RPMI7951 (cell line): Measurements from ENCODE around the gene FOXO1. TPM values are rescaled to one million over a fixed set of nuclear protein-coding genes. Genes with fewer than 3 reads are reported as not detected.
"Not testable (repeated sequence)": the region's sequence is repeated elsewhere in the genome, so short reads cannot be mapped to it uniquely, and the experiment has no call there.

ENCODE experiments used
- DNase-seq: peaks from one replicate; pipeline ENCODE4 v3.0.0-alpha.2; 2012; ENCODE audit warnings: low read depth
- total RNA-seq: library from RNA; depleted of rRNA; stranded (reverse); fragments of >200 nt; shearing (Covaris generic); gene quantifications from 2 replicates; pipeline ENCODE4 v1.2.3, GENCODE V29; 2014; rRNA removed

The FOXO1 gene
- 1.2 and 1.6 TPM in 2 replicates for total RNA-seq

- DNase-seq, result peak; percentile 86
These were observed at the start of gene FOXO1 for GRCh38 chr13:40666045-40666932. Gene FOXO1 (minus strand): TSS chr13:40666641. CDS start chr13:40666212, 429 bp downstream.

GRCh38 chr13:40714433-40714832 is 48.0 kb upstream of the FOXO1 start:
- DNase-seq, result not testable (repeated sequence)

GRCh38 chr13:40706439-40706838 is 40.0 kb upstream of the FOXO1 start:
- no peak for DNase-seq

- DNase-seq, result no peak
These were observed 31.3 kb upstream of the FOXO1 start for GRCh38 chr13:40697711-40698110.

- no peak for DNase-seq
These were observed 28.0 kb upstream of the FOXO1 start for GRCh38 chr13:40694426-40694825.

GRCh38 chr13:40692946-40693345 is 26.5 kb upstream of the FOXO1 start:
- peak; percentile 44 for DNase-seq

GRCh38 chr13:40688781-40689180 is 22.3 kb upstream of the FOXO1 start:
- no peak for DNase-seq

GRCh38 chr13:40682449-40683240 is 16.2 kb upstream of the FOXO1 start:
- DNase-seq, result peak; percentile 15

- DNase-seq, result no peak
These were observed 15.1 kb upstream of the FOXO1 start for GRCh38 chr13:40681341-40682146.

- DNase-seq, result no peak
These were observed 14.3 kb upstream of the FOXO1 start for GRCh38 chr13:40680659-40681323.

- no peak for DNase-seq
These were observed 13.1 kb upstream of the FOXO1 start for GRCh38 chr13:40679480-40679985.

GRCh38 chr13:40677064-40677463 is 10.6 kb upstream of the FOXO1 start:
- DNase-seq, result no peak

- no peak for DNase-seq
These were observed 9.6 kb upstream of the FOXO1 start for GRCh38 chr13:40676007-40676406.

GRCh38 chr13:40673414-40673813 is 7.0 kb upstream of the FOXO1 start:
- DNase-seq, result no peak

- no peak for DNase-seq
These were observed 6.4 kb upstream of the FOXO1 start for GRCh38 chr13:40672765-40673397.

GRCh38 chr13:40671956-40672764 is 5.7 kb upstream of the FOXO1 start:
- peak; percentile 79 for DNase-seq

GRCh38 chr13:40670307-40670706 is 3.9 kb upstream of the FOXO1 start:
- no peak for DNase-seq

GRCh38 chr13:40668335-40668734 is 1.9 kb upstream of the FOXO1 start:
- DNase-seq, result peak; percentile 31

GRCh38 chr13:40667622-40667978 is 1.2 kb upstream of the FOXO1 start:
- no peak for DNase-seq
